CD4-positive, alpha-beta T cell treated with Interleukin-6 for 4 hours (primary cell): ENCODE data around the gene ARMC2.
A peak's percentile ranks its signal among the peaks of the same experiment; 100 is the strongest.

Experiments
- DNase-seq: peaks from one replicate; pipeline ENCODE4 v3.0.0-alpha.2; 2020; ENCODE audit warnings: mixed read lengths

ARMC2 gene

DNA sequence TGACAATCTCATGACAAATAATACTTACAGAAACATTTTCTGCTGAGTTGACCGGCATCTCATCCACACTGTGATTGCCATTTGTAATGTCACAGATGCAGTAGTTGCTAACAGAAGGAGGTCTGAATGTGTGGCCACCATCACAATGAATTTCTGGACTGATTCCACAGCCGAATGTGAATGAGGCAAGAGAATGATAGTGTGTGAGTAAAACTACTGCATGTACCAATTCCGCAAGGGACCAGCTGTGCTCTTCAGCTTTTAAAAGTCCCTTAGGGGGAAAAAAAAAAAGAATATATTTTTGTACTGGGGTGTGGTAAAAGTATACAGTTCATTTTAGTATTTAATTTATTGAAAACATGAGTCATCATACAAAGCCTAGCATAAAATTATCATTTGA lies 150.3 kb downstream of the ARMC2 start:
- no peak for DNase-seq

DNA sequence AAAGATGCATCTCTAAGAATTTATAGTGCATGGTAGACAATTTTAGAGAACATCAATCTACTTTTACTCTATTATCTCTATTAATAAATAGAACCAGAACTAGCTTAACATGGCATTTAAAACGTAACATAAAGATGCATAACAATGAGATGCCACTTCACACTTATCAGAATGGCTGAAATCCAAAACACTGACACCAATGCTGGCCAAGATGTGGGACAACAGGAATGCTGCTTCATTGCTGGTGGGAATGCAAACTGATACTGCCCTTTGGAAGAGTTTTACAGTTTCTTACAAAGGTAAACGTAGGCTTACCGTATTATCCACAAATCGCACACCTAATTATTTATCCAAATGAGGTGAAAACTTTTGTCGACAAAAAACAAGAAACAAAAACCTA lies 151.2 kb downstream of the ARMC2 start:
- DNase-seq: no peak

DNA sequence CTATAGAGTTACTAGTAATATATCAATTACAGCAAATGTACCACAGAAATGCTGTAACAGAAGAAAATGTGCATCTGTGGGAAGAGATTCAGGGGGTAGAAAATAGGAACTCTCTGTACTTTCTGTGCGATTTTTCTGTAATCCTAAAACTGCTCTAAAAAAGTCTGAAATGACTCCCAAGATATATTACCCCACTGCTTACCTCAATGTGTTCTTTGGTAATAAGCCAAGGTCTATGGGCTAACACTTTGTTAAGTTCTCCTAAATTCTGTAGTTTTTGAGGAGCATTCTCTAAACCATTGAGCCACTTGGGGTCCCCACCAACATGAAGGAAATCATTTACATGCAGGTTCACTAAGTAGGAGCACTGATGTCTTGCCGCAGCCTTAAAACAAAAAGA lies 152.1 kb downstream of the ARMC2 start:
- no peak for DNase-seq

DNA sequence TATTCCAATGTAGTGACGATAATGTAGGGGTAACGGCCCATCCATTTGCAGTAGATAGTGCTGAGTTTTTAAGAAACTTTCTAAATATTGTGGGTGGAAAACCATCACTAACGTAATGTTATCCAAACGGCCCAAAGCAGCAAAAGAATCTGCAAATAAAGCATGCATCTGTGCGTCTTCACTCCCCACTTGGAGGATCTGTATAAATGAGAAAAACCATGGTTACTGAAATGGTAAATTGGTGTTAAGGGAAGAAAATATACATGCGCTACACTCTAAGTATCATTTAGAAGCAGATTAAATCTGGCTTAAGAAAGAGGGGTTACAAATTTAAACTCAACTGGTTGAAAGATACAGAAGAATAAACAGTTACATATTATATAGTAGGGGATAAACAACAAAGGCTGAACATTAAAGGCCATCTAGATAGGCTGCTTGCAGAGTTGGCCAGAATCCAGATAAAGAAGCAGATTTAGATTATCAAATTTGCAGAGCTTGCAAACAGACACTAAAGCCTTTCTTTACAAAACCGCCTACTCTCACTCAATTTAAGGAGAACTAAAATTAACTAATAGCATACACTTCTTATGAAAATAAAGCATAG lies 153.2 kb downstream of the ARMC2 start:
- no peak for DNase-seq

DNA sequence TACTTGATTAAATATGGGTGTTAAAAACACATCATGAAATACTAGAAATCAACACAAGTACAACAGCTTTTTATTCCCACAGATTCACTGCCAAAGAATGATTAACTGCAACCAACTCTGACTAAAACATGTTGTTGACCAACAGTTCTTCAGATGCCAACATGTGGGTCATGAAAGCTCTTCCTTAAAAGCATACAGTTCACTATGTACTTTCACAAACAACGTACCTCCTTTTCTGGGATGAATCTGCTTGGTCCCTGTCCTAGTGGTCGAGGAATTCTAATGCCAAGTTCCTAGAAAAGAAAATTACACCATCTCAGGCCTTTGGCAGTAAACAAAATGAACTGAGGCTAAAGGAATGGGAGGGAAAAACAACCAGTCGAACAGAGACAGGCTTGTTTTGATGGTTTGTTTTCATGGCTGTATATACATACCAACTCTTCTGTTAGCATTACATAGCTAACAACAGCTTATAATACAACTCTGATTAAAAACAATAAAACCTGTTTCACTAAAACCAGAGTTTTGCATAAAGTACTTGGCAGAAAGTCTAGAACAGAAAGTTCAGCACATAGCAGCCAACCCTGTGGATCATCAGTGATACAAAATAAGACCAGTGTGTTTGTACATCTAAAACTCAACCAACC lies 154.0 kb downstream of the ARMC2 start:
- DNase-seq: no peak

DNA sequence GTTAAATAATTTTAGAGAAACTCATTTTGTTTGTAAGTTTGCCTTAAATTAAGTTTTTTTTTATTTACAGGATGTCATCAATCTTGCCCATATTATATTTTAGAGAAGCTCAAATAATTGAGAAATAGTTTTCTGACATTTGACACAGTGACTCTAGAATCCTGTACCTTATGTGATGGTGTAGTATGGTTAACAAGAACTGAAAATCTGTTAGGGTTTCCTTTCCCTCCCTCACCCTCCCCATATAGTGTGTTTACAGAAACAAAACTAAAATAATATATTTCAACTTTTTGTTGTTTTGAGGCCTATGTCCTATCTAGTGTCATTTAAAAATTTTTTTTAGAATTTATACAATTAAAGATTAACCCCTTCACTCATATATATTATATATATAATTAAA lies 154.7 kb downstream of the ARMC2 start:
- DNase-seq: no peak

DNA sequence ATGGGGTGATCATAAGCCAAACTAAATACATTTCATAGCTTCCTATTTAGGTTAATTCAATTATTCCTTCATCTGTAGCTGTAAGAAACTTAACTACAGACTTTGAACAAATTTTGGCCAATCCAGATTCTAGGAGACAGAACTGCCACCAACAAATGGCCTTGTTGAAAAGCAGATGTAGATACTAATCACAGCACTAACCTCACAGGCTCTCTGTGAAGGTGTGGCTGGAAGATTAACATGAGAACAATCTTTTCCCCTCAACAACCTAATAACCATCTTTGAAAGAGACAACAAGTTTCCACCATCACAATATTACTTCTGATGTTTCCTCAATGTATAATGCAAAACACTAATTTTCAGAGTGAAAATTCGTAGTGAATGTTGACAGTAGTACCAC lies 158.6 kb downstream of the ARMC2 start:
- DNase-seq: no peak

DNA sequence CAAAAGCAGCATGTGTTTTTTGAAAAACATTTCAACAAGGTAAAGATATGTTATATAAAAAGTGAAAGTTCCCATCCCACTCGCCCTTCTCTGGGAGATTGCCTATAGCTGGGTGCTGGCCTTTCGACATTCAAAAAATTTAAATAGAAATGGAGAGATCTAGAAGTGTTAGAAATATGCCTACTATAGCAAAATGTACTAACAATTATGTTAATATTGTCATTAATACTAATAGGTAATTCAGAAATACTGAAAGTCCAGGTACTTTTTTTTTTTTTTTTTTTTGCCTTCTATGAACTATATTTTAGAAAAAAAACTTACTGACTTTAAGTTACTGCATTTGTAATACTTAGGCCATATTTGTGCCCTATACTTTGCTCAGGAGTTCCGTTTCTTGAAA lies 159.3 kb downstream of the ARMC2 start:
- no peak for DNase-seq

DNA sequence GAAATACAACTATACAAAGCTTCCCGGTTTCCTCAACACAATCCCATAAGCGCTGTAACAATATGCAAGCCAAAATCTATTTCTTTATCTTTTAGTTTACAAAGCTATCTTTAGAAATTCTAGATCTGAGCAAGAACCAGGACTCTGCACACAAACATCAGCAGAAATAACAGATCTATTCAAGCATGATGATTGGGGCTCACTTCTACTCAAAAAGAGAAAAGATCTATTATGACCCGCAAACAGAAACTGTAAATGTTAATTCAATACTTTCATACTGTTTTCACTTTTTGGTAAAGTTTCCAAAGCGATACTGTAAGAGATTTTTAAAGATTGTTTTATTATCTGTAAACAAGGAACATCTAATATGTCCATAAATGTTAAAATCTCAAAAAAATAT lies 159.8 kb downstream of the ARMC2 start:
- DNase-seq: no peak

DNA sequence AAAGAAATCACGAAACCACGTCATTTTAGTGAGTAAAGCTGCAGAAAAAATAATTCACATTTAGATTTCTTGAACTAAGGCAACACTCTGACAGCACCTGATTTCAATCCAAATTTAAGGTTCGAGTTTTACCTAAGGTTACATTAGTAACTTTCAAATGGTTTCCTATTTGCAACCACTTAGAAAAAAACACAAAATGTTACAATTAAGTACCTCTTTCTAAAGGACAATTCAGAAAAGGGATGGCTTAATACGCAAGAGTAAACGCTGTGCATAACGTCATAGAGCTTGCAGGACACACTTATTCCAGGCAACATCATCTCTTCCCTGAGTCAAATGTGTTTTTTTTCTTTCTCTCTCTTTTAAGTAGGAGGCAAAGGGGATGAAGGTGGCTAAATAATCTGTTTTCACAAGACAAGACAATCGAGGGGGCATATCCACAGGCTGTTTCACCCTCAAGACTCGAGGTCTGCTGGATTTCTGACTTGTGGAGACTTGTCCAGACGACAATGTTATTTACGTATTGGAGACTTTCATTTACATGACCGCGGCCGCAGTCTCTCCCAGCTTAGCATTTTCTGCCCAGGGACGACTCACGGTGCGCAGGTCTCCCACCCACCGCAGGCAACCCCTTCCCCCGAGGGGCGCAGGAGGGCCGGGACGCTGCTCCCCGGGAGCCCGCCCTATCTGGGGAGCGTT lies 160.5 kb downstream of the ARMC2 start:
- DNase-seq: peak; percentile 10

DNA sequence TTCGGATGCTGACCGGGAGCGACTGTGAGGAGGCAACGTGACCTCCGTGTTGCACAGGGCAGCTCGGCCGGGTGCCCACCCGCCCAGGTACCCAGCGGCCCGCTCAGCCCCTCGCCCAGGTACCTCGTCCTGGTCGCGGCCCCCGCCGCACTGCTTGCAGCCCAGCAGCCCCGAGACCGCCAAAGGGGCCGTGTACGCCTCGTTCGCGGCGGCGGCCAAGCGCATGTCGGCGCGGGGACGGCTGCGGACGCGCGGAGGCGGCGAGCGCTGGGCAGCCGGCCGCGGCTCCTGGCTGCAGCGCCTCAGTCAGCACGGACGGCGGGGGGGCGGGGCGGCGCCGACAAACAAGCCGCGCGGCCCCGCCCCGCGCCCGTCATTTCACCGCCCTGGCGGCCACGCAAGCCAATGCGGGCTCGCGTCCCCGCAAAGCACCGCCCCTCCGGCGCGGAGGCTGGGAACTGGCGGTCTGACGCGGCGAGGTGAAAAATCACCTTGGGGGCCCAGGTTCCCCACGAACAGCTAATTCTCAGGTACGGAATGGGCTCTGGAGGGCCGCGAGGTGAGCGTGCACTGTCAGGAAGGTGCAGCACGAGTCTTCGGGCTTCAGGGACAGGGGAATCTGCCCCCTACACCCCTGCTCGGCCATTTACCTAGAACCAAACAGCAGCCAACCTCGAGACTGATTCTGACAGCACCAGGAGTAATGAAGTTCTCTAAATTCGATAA lies 161.2 kb downstream of the ARMC2 start:
- peak; percentile 96 for DNase-seq

DNA sequence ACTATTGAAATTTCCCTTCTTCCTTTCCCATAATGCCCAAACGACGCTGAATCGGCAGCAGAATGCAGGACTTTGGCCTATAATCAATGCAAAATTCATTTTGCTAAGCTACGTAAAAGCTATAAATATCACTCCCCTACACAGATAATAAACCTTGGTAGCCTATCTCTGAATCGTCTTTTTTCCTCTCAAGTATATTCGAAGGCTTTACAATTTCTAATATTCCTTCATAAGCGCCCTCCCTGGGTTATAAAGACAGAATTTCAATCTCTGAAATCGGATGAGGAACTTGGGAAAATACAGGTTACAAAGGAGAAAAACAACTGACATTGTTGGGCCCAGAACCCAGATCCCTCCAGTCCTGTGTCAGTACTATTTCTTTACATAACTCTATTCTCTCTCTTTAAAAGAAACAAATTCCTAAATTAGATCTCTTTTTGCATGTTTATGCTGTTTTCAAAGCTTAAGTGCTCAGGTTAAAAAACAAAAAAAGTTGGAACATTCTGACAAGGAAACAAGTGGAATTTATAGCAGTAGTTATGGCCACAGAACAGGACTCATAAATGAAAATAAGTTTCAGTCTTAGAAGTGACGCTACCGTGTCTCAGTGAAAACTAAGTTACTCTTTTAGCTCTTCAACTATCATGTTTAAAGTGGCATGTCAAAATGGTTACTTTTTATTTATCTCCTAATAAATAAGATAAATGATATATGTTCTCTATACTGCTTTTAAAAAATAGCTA lies 161.9 kb downstream of the ARMC2 start:
- no peak for DNase-seq

DNA sequence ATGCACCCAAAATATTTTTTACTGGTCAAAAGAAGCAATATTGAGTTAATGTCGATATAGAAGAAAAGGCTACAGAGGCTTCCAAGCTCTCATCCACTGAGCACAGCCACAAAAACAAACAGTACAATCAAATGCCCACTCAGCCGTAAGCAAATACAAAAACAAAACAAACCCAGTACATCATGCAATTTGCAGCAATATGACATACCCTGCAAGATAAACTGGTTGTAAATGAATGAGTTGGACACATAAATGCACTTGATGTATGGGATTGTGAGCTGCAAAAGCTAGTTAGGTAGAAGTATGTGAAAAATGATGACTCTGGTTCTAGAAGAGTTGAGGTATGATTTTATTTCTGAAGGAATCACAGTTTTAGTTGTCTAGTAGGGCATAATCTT lies 162.5 kb downstream of the ARMC2 start:
- DNase-seq: no peak

DNA sequence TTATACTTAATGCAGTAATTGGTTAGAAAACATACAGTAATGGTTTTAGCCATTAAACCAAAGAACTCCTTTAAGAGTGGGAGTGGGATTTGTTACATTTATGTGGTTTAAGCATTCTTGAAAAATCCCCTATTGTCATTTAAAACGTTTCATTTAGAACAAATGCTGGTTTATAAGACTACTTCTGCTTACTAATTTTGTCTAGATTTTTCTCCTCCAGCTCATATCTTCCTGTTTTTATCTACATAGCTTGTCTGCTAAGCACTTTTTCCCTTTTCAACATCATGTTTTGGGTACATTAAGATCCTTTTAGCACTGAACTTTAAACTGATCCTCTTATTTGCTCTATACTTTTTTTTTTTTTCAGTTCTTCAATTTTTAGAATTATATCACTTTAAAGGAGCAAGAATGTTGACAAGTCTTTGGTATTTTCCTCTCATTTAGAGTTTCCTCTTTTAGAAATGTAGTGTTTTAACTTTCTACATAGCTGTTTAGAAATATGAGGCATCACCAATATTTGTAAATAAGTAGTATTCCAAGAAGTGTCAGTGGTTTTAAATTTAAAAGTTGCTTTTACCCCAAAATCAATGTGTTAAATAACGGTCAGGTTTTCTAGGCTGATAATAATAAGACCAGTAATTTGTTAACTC lies 165.6 kb downstream of the ARMC2 start:
- DNase-seq: no peak

DNA sequence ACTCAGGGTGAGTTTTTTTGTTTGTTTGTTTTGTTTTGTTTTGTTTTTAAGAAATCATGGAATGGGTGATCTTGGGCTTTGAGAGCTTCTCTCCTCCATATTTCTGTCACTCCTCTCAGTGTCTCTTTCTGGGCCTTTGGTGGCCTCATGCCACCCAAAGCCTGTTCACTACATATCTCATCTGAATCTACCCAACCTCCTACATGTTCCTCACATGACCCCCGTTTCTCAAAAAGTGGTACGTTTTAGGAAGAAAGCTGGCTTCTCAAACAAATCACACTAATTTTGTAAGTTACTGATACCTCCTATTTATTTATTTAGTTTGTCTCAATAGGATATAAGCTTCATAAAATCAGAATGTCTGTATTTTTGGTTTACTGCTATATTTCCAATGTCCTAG lies 166.4 kb downstream of the ARMC2 start:
- DNase-seq: no peak

DNA sequence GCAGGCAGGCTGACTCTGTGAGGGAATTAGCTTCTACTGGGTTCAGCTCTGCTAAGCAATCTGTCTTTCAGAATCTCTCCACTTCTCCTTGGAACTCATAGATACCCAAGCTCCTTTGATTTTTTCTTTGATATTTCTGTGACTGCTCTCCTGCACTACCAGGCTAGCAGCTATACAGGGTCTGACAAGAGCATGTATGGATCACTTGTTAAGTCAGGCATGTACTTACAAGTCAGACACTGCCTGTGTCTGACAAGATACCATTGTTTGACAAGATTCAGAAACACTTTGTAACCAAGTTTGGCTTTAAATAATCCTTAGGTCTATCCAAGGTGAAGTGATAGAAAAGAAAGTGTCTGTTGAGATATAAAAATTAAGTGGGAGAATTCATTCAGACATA lies 167.0 kb downstream of the ARMC2 start:
- no peak for DNase-seq

DNA sequence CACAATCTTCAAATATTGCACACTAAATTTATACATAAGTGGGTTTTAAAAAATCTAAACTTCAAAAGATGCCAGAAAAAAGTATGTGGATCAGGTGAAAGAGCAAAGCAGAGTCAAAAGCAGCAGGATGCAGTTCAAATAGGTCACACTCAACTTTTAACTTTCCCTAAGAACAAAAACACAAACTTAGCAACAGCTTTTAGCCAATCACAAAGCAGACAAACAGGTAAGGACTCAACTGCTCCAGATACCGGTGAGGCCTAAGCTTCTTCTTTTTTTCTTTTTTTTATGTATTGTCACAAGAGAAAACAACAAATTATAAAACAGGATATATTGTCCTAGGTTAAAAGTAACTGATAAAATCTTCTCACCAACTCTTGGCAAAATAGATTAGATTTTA lies 171.7 kb downstream of the ARMC2 start:
- peak; percentile 8 for DNase-seq

DNA sequence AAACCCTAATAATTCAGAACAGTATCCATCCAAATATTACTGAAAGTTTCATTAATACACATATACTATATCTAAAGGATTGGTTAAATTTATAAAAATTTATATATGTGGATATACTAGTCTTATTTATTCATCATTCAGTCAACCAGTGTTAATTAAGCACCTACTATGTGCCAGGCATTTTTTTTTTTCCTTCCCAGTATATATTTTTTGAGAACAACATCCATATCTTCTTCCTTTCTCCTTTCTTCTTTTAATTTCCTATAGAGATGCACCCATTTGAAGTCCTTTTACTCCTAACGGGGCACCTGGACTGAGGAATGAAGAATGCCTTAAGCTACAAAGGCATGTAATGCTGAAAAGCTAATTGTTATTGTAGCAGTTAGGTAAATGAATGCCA lies 173.6 kb downstream of the ARMC2 start:
- DNase-seq: no peak

DNA sequence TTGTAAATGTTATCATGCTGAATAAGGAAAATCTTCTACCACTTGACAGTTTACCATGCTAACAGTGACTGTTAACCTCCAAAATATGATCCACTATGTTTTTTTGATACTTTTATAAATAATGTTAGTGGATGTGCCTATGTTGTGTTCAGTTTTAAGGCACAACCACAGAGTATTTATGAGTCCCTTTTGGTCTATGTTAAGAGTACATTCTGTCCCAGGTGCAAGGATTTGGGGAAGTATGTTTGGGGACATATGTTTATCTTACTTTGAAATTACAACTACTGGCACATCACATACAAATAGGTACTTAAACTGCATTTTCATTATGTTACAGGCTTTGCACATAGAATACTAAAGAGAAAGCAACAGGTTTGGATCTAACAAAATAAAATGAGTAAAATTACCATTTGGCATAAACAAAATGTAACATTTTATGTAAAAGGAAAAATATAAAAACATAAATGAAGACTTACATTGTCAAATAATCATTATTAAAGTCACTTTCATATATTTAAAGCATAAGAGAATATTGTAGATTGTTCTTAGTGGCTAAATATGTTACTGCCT lies 175.2 kb downstream of the ARMC2 start:
- DNase-seq: no peak
